ENCODE data around the gene CTNNA2. TPM values are rescaled to one million over a fixed set of nuclear protein-coding genes. Genes with fewer than 3 reads are reported as not detected.
A peak's percentile ranks its signal among the peaks of the same experiment; 100 is the strongest.
"Not testable (repeated sequence)": the region's sequence is repeated elsewhere in the genome, so short reads cannot be mapped to it uniquely, and the experiment has no call there.

The CTNNA2 gene
- total and polyA plus RNA-seq, 8 donors = 0.28 to 5.7 (median 0.44) TPM; not detected in 4

GRCh38 chr2:80086831-80087230 is 574.0 kb downstream of the CTNNA2 start:
- Histone ChIP-seq H3K27ac (no peak overlapping the region), H3K9me3 (no peaks in the 10 kb centered on the region), H3K4me3 (no peak overlapping the region), H3K4me1 (no peaks in the 10 kb centered on the region), H3K27me3 (no peaks in the 10 kb centered on the region), H3K36me3 (no peaks in the 10 kb centered on the region)
- intact Hi-C loops (cut with DNase I; ENCODE audit: low total_unique reads) = no loop called here
- DNase-seq = peak in 1 of 2 donors; percentile 16
- TF ChIP-seq POLR2AphosphoS5 (IDR thresholded peaks at IDR 0.05) (no peak), CTCF (IDR thresholded peaks at IDR 0.05) (no peak), POLR2A (IDR thresholded peaks at IDR 0.05) (no peak), EP300 (IDR thresholded peaks at IDR 0.05) (no peak)
- 49 to 74% (median 57%) methylated on average over 2 of the region's 2 CpGs for WGBS, 5 donors

GRCh38 chr2:80091237-80091636 is 578.4 kb downstream of the CTNNA2 start:
- Histone ChIP-seq H3K9me3 (no peaks in the 10 kb centered on the region), H3K36me3 (no peaks in the 10 kb centered on the region), H3K4me3 (no peak overlapping the region), H3K27ac (no peak overlapping the region), H3K27me3 (no peaks in the 10 kb centered on the region), H3K4me1 (no peaks in the 10 kb centered on the region)
- no peak for DNase-seq
- intact Hi-C loops (cut with DNase I; ENCODE audit: low total_unique reads) = no loop called here
- WGBS, 5 donors = 62 to 72% (median 67%) methylated on average over 4 of the region's 4 CpGs
- TF ChIP-seq EP300 (IDR thresholded peaks at IDR 0.05) = no peak
- TF ChIP-seq CTCF (IDR thresholded peaks at IDR 0.05) = no peak
- no peak for TF ChIP-seq POLR2AphosphoS5 (IDR thresholded peaks at IDR 0.05)
- TF ChIP-seq POLR2A (IDR thresholded peaks at IDR 0.05) = no peak

GRCh38 chr2:80092474-80092873 is 579.6 kb downstream of the CTNNA2 start:
- no peak for DNase-seq
- Histone ChIP-seq H3K4me1 (no peaks in the 10 kb centered on the region), H3K36me3 (no peaks in the 10 kb centered on the region), H3K9me3 (no peaks in the 10 kb centered on the region), H3K27ac (no peak overlapping the region), H3K4me3 (no peak overlapping the region), H3K27me3 (no peaks in the 10 kb centered on the region)
- intact Hi-C loops (cut with DNase I; ENCODE audit: low total_unique reads) = no loop called here
- no peak for TF ChIP-seq EP300 (IDR thresholded peaks at IDR 0.05)
- no peak for TF ChIP-seq POLR2A (IDR thresholded peaks at IDR 0.05)
- no peak for TF ChIP-seq CTCF (IDR thresholded peaks at IDR 0.05)
- TF ChIP-seq POLR2AphosphoS5 (IDR thresholded peaks at IDR 0.05) = no peak

- WGBS, 5 donors = 81 to 88% (median 84%) methylated on average over 12 of the region's 12 CpGs
- H3K4me3 ChIP-seq; H3K36me3 ChIP-seq; DNase-seq; H3K27me3 ChIP-seq; H3K4me1 ChIP-seq; H3K27ac ChIP-seq; intact Hi-C loops (cut with DNase I; ENCODE audit: low total_unique reads): not testable (repeated sequence)
- peaks cover 0 to 10% (median 4%) of the 10 kb centered on the region in 4 donors for H3K9me3 ChIP-seq
Observed at GRCh38 chr2:80098503-80098902, 585.7 kb downstream of the CTNNA2 start.

DNA sequence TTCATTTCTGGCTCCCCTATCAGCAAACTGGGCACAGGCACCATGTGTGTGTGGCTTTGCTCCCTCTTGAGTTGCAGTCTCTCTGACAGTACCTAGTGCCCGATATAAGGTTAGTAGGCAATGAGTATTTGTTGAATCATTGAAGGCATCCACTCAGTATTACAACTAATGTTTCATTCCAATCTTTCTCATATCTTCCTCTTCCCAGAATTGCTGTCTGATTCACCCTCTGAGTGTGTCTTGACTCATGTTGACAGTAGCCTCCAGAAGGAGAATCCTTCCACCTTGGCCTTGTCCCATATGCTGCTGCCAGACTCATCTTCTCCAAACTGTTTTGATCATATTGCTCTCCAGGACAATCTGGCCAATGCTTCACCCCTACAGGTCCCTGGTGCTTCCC is 589.2 kb downstream of the CTNNA2 start:
- TF ChIP-seq POLR2A (IDR thresholded peaks at IDR 0.05) (no peak), EP300 (IDR thresholded peaks at IDR 0.05) (no peak), POLR2AphosphoS5 (IDR thresholded peaks at IDR 0.05) (no peak), CTCF (IDR thresholded peaks at IDR 0.05) (no peak)
- 73 to 96% (median 91%) methylated on average over 1 of the region's 1 CpG for WGBS, 5 donors
- Histone ChIP-seq H3K27me3 (no peaks in the 10 kb centered on the region), H3K9me3 (peaks cover 0 to 10% (median 4%) of the 10 kb centered on the region in 4 donors), H3K36me3 (no peaks in the 10 kb centered on the region), H3K27ac (no peak overlapping the region), H3K4me1 (no peaks in the 10 kb centered on the region), H3K4me3 (no peak overlapping the region)
- intact Hi-C loops (cut with DNase I; ENCODE audit: low total_unique reads) = no loop called here
- no peak for DNase-seq
